MCF 10A (cell line): ENCODE data around the gene COG2. TPM values are rescaled to one million over a fixed set of nuclear protein-coding genes. Genes with fewer than 3 reads are reported as not detected.

Experiments
- BruUV-seq: library from RNA; stranded (reverse); fragments of 400-500 nt; replicated peaks from 2 replicates; lab custom pipeline; 2021; lab: Mats Ljungman, UMichigan
- CTCF ChIA-PET: fragments of 300-600 bp; sonication (Branson Sonifier 250); formaldehyde crosslinking; extraction: SDS; loops from one replicate; lab custom pipeline; 2021; ENCODE audit warnings: antibody characterized with exemption, inconsistent platforms; lab: Yijun Ruan, JAX
- POLR2A ChIA-PET: fragments of 300-600, 350-650 bp; sonication (Branson Sonifier 250); formaldehyde crosslinking; extraction: SDS; loops from one replicate; lab custom pipeline; 2020; ENCODE audit warnings: antibody characterized with exemption, inconsistent platforms; lab: Yijun Ruan, JAX
- DNase-seq: peaks from one replicate; pipeline ENCODE4 v3.0.0-alpha.2; 2018; ENCODE audit not compliant: unreplicated experiment
- H3K27ac Mint-ChIP-seq: one replicate; pipeline ENCODE4 v1.8.0; 2022; ENCODE audit warnings: mild to moderate bottlenecking, low read depth, mixed read lengths; ENCODE audit not compliant: unreplicated experiment
- H3K27me3 Mint-ChIP-seq: one replicate; pipeline ENCODE4 v1.8.0; 2022; ENCODE audit warnings: mixed read lengths; ENCODE audit not compliant: insufficient read depth, unreplicated experiment
- H3K36me3 Mint-ChIP-seq: one replicate; pipeline ENCODE4 v1.8.0; 2022; ENCODE audit warnings: mild to moderate bottlenecking, moderate library complexity, mixed read lengths; ENCODE audit not compliant: insufficient read depth, unreplicated experiment
- H3K4me1 Mint-ChIP-seq: one replicate; pipeline ENCODE4 v1.8.0; 2022; ENCODE audit warnings: mixed read lengths; ENCODE audit not compliant: insufficient read depth, unreplicated experiment
- H3K4me3 Mint-ChIP-seq: one replicate; pipeline ENCODE4 v1.8.0; 2022; ENCODE audit warnings: mild to moderate bottlenecking, moderate library complexity, mixed read lengths; ENCODE audit not compliant: unreplicated experiment
- H3K9me3 Mint-ChIP-seq: one replicate; pipeline ENCODE4 v1.8.0; 2022; ENCODE audit warnings: mixed read lengths; ENCODE audit not compliant: unreplicated experiment
- CTCF ChIP-seq: fragments of 200-600 bp; IDR thresholded peaks from one replicate; pipeline ENCODE4 v1.8.0; 2022; ENCODE audit warnings: antibody characterized with exemption, mild to moderate bottlenecking; ENCODE audit not compliant: unreplicated experiment
- intact Hi-C: fragments of 100-400 bp; cut with micrococcal nuclease; formaldehyde crosslinking; loops from 2 replicates; pipeline ENCODE4 v1.14.1; 2022
- total RNA-seq: library from RNA; stranded (reverse); gene quantifications from 2 replicates; pipeline ENCODE4 v1.2.3, GENCODE V29; 2022

COG2 gene
- total RNA-seq, 1 experiment from 2014 or later = 46.7 TPM

GRCh38 chr1:230658691-230659090 lies 16.4 kb downstream of the COG2 start:
- BruUV-seq = no TSS peak
- ChIA-PET POLR2A (interaction anchor here (3.8 kb wide), 1 partner anchor 16 kb away, joined by 24 read pairs; the partner anchor contains the start of gene COG2), CTCF (interaction anchor here (0.8 to 1.2 kb wide), 2 partner anchors 10 to 174 kb away, joined by 3 to 5 read pairs; no protein-coding TSS in a partner anchor)
- Mint-ChIP-seq H3K27me3 (no peaks in the 10 kb centered on the region), H3K36me3 (peaks cover 40% of the 10 kb centered on the region), H3K4me3 (no peak overlapping the region), H3K27ac (no peak overlapping the region), H3K4me1 (peaks cover 6% of the 10 kb centered on the region), H3K9me3 (peaks cover 14% of the 10 kb centered on the region)
- DNase-seq = no peak
- intact Hi-C loops = no loop called here
- no peak for TF ChIP-seq CTCF

GRCh38 chr1:230661976-230662375 lies 19.7 kb downstream of the COG2 start:
- no peak for TF ChIP-seq CTCF
- no TSS peak for BruUV-seq
- H3K4me1 Mint-ChIP-seq = peaks cover 6% of the 10 kb centered on the region
- H3K27me3 Mint-ChIP-seq = no peaks in the 10 kb centered on the region
- H3K27ac Mint-ChIP-seq = peak overlapping the region; percentile 1
- peak; percentile 39 for DNase-seq
- no peaks in the 10 kb centered on the region for H3K9me3 Mint-ChIP-seq
- ChIA-PET CTCF (interaction anchor here (1.2 kb wide), 1 partner anchor 19 kb away, joined by 3 read pairs; no protein-coding TSS in a partner anchor), POLR2A (interaction anchor here (0.7 to 3.8 kb wide), 3 partner anchors 11 to 856 kb away, joined by 3 to 24 read pairs (median 3); partner anchors contain the start of gene COG2)
- intact Hi-C loops = no loop called here
- H3K4me3 Mint-ChIP-seq = no peak overlapping the region
- H3K36me3 Mint-ChIP-seq = peaks cover 65% of the 10 kb centered on the region

- POLR2A ChIA-PET = interaction anchor here (1.3 kb wide), 1 partner anchor 19 kb away, joined by 3 read pairs; no protein-coding TSS in a partner anchor
- no peak for DNase-seq
- Mint-ChIP-seq H3K4me3 (no peak overlapping the region), H3K36me3 (peaks cover 86% of the 10 kb centered on the region), H3K27ac (no peak overlapping the region), H3K4me1 (no peaks in the 10 kb centered on the region), H3K27me3 (no peaks in the 10 kb centered on the region), H3K9me3 (no peaks in the 10 kb centered on the region)
- BruUV-seq = no TSS peak
- CTCF ChIA-PET = interaction anchor here (0.6 to 2.8 kb wide), 4 partner anchors 25 to 1978 kb away, joined by 3 to 11 read pairs (median 8); no protein-coding TSS in a partner anchor
- no peak for TF ChIP-seq CTCF
- intact Hi-C loops = no loop called here
Measured at GRCh38 chr1:230668227-230668626, 25.9 kb downstream of the COG2 start.

GRCh38 chr1:230669543-230669942 lies 27.3 kb downstream of the COG2 start:
- intact Hi-C loops = no loop called here
- Mint-ChIP-seq H3K4me3 (no peak overlapping the region), H3K27ac (no peak overlapping the region), H3K4me1 (no peaks in the 10 kb centered on the region), H3K27me3 (no peaks in the 10 kb centered on the region), H3K36me3 (peaks cover 91% of the 10 kb centered on the region), H3K9me3 (no peaks in the 10 kb centered on the region)
- ChIA-PET POLR2A (interaction anchor here (1.3 kb wide), 1 partner anchor 20 kb away, joined by 3 read pairs; no protein-coding TSS in a partner anchor), CTCF (interaction anchor here (1.3 to 2.4 kb wide), 2 partner anchors 9 to 26 kb away, joined by 3 to 10 read pairs; no protein-coding TSS in a partner anchor)
- no peak for TF ChIP-seq CTCF
- DNase-seq = no peak
- BruUV-seq = no TSS peak
